IPS DF 4.7 (cell line): ENCODE measurements around the gene CYB561D1.

Experiments
- DNase-seq: peaks from one replicate; pipeline ENCODE4 v3.0.0-alpha.2; 2013; ENCODE audit warnings: low spot score; ENCODE audit errors: extremely low read depth

CYB561D1 gene

DNA sequence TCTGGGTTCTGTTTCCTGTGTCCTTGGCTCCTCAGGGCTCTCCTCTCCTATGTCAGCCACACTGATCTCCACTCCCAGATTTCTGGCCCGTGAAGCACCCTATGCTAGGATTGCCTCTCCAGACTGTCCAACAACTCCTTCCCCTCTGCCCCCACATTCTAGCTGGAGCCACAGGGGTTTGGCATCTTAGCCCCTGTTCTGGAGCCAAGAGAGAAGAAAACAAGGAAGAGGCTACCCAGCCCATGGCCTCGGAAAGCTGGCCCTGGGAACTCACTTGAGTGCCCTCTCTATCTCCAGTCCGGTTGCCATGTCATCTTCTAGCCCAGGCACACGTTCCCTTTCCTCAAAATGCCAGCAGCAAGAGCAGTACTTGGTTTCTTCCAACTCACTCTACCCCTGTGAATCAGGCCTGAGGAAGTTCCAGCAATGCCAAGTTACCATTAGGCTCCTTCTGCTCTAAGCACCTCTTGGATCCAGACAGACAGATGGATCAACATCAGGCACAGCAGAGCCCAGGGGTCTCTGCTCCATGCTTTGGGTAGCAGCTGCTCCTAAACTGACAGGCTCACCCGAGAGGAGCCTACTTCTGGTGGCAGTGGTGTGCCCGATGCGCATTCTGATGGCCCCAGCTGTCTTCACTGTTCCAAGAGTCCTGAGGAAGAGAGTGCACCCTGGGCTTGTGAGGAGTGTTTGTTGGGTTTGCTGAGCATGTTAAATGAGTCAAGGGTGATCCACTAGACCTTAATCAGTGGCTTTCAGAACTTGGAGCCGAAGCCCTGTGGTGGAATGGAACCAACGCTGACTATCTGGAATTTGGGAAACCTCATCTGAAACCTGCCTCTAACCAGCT is 34.2 kb downstream of the CYB561D1 start:
- DNase-seq = no peak

DNA sequence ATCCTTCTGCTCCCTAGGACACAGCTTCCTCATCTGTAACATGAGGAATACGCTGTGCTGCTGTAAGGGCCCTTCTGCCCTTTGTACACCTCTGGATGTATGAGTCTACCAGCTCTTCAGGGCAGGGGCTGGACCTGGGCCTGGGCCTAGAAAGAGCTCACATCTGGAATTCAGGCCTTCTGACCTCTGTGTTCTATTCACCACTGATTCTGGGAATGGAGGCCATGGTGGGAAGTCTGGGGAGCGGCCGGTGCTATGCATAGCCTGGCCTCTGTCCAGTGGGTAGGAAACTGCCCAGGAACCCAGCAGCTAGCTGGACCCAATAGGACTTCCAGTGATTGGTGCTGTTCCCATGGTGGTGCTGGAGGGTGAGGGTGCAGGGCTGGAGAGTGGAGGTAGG is 34.8 kb downstream of the CYB561D1 start:
- no peak for DNase-seq

DNA sequence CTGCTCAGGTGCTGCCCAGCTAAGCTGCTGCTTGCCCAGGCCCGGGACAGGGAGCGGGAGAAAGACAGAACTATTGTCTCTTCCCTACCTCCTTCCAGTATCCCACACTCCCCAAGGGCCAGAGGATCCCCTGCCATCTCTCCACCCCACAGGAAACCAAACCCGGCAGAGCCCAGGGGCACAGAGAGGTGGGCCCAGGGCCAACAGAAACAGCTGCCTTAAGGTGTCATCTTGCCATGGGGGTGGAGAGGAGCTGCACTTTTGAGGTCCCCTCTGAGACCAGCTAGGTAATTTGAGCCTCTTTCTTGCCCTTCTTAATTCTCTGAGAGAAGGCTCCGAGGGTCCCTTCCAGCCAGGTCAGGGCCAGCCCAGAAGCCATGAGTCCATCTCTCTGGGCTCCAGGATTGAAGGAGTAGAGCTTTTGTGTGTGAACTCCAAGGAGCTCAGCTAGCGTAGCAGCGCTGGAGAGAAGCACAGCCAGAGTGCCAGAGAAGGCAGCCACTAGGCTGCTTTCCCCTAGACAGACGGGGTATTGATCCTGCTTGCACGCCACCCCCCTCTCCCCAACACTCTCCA is 36.1 kb downstream of the CYB561D1 start:
- DNase-seq = no peak

DNA sequence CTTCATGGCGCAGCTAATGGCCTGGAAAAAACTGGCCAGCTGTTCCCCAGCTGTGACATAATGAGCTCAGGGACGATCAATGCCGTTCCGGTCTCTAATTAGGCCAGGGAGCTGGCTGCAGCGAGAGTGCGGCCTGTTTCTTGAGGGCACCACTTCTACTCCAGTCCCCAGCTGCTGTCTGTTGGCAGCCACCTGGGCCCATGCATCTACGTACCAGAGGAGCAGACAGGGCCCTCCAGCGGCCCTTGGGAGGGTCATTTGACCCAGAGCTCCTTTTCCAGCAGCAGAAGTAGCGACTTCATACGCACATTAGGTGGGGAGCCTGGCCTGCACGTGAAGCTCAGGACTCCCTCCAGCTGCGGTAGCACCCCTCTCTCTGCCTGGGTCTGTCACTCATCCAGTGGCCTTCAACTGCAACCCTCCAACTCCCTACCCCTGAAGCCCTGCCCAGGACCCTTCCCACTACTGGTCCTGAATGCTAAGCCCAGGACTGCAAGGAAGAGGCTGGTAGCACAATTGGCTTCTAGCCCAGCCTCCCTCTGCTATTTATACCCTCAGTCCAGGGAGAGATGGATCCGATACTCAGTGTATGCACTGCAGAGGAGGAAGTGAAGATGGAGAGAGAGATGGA is 36.7 kb downstream of the CYB561D1 start:
- DNase-seq = no peak

DNA sequence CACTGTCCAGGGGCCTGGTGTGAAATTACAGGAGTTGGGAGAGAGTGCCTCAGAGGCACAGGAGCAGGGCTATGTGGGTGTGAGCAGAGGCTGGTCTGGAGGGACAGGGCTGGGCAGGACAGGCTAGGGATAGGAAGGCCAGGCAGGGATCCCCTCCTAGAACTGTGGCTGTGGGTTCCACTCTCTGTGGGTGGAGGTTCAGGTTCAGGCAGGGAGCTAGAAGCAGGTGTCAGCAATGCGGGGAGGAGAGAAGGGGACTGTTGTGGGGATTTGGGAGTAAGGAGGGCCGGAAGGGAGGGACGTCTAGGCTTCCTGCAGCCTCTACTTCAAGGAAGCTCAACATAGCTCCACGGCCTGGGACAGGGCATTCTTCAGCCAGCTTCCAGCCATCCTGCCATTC is 37.5 kb downstream of the CYB561D1 start:
- DNase-seq = no peak

DNA sequence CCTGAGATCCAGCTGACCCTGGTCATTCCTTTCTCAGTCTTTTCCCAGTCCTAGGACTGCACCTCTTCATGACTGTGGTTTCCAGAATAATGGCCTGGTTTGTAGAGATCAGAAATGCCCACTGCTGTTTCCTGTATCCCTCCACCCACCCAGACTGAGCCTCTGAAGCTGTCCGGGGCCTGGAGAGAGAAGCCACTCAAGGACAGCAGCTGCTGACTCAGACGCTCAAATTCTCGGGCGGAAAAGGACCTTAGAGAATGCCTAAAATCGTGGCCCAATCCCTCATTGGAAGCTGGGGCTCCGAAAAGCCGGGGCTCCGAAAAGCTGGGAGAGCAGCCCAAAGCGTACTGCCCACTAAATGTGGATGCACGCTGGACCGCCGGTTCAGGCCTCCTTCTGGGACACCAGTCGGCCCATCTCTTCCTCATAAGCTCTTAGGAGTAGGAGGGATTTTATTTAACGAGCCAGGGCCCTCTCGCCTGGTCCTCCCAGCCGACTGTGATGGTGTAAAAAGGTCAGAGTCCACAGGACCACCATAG is 38.0 kb downstream of the CYB561D1 start:
- DNase-seq = no peak

DNA sequence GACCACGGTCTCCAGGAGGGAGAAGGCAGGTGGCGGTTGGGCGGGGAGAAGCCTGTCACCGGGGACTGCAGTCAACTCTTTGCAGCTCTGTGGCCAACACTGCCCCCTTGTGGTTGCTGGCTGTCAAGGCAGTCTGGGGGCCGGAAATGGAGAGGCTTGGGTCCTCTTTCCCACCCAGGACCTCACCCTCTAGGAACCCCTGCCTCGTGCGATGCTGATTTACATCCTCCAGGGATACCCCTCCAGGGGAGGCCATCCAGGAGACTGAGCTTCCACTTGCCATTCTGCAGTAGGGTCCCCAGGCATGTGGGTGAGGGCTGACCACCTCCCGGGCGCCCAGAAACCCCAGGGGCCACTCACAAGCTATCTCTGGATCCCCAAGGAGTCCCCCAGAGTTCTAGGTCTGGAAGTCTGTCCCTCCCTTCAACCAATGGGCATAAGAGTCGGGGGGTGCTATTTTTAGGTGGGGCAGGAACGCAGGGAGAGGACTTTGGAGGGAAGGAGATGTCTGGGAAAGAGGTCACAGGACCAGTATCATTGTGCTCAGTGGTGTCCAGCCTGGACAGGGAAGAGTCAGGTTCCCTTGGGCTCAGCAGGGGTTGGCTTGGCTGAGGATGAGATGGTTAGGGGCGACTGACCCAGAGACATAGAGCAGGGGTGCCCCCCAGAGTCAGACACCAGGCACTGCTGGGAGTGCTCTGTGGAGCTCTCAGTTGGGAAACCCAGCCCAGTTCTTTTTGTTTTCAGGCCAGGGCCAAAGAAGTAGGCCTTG is 38.7 kb downstream of the CYB561D1 start:
- DNase-seq = no peak

DNA sequence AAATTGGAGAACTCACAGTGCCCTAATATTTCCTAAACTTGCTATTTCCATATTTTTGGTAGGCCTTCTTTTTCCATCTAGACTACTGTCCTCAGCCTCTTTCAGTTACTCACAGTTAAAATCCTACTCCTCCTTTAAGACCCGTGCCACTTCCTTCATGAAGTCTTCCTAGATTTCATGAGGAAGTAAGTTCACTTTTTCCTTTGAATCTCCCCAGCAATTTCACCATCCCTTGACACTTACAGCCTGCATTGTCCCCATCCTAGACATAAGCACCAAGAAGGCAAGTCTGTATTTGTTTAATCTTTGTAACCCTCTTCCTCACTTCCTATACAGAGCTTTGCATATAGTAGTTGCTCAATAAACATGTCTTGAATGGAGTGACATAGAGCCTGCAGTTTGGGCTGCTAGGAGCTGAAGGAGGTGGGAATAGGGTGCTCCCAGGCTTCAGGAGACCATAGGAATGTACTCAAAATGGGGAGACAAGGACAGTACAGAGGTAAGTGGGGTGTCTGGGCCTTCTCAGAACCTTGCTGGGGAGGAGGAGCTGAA is 40.5 kb downstream of the CYB561D1 start:
- DNase-seq = no peak

DNA sequence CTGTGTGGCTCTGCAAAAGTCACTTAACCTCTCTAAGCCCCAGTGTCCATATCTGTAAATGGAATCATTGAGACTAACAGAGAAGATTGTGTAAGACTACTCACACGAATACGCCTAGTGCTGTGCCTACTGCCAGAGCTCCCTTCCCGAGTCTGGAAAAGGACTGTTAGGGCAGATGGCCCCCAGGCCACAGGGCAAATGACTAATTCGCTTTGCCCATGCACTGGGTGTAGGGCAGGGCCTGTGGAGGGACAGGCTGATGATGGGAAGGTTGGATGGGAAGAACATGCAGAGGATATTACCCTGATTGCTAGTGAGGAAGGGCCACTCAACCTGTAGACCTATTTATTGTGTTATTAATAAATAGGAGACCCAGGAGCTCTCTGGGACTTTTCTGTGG is 41.6 kb downstream of the CYB561D1 start:
- DNase-seq = no peak

DNA sequence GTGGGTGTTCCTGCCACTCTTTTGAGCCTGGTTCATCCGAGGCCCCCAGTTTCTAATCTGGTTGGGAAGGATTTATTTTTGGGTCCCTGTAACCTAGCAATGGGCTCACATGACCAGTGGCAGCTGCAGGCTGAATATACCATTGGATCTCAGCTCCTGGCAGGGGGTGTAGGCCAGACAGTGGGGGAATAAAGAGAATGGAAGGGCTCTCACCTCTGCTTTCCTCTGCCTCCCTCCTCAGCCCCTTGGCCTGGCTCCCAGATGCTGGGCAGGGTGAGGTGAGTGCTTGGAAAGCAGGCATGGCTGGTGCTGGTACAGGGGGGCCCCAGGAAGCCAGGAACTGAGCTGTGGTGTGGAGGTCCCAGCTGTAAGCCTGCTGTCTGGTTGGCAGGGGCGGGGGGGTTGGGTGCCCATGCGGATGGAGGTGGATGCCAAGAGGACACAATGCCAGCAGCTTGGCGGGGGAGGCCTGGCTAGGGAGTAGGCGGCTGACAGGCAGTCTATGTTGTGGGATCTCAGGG is 42.1 kb downstream of the CYB561D1 start:
- no peak for DNase-seq

DNA sequence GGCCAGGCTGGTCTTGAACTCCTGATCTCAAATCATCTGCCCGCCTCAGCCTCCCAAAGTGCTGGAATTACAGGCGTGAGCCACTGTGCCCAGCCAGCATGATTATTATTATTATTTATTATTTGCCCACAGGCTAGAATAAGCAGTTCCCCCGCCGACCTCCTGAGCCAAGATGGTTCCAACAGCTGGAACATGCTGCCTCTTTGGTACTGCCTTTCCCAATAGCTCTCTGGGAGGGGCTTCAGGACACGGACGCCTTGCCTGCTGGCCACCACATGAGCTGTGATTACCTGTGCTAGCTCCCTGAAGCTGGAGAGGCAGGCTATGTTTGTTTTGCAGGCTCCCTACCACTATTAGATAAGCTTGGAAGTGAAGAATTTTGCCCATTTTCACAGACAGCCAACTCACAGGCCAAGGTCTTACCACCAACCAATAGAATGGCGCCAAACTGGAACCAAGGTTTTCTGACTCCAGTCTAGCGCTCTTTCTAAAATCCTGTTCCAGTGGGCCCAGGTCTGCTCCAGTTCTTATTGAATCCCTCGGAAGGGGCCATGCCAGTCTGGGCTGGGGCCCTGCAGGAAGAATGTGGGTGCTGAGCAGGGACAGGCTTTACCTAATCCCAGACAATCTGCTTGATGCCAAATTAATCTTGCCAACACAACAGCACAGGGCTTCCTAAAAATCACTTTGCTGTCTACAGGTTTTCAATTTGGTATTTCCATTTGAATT is 43.7 kb downstream of the CYB561D1 start:
- DNase-seq = no peak

DNA sequence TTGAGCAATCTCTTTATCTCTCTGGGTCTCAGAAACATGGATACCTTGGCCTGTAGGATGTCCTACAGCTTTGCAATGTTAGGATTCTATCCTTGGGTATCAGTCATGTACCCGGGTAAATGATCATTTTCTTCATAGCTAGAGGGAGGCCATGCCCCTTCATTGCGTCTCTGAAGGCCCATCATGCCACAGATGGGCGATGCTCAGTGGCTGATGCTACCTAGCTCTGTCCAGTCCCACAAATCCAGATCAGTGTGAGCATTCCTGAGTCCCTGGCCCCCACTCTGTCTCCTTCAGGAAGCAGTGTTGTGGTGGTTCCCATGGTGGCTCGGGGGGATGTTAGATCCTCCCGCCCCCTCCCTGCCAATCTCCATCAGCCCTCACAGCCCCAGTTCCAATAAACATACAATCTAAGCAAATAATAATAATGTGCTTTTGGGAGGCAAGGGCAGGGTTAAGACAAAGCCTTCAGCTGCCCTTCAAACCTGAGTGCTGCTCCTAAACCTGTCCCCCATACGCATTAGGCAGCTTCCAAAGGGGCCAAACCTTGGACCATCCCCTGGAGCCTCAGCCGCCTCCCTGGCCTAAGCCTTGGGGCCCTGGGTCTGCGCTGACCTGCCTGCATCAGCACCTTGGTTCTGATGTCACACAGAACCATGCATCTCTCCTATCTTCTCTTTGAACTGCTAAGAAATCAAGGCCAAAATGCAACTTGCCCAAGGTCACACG is 45.1 kb downstream of the CYB561D1 start:
- DNase-seq = no peak

DNA sequence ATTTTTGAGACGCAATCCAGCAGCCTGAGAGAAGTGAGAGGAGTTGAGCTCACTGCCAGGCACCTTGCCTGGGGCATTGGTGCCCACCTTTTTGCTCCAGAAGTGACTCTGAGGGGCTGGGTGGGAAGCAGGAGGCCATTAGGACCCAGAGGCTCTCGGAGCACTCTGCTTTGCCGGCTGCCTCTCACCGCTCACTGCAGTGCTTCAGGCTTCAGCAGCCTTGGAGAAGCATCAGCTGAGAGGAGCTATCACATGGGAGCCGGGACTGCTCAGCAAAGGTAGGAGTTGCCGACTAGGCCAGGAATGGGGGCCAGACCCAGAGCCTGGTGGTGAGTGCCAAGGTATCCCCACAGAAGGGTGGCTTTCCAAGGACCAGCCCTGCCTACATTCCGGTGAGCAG is 45.8 kb downstream of the CYB561D1 start, which contains the start of gene GPR61:
Gene GPR61 (plus strand): TSS at position 197 of the 400 bp plus-strand sequence. CDS start 3,151 bp downstream, outside the sequence.
- DNase-seq = no peak

DNA sequence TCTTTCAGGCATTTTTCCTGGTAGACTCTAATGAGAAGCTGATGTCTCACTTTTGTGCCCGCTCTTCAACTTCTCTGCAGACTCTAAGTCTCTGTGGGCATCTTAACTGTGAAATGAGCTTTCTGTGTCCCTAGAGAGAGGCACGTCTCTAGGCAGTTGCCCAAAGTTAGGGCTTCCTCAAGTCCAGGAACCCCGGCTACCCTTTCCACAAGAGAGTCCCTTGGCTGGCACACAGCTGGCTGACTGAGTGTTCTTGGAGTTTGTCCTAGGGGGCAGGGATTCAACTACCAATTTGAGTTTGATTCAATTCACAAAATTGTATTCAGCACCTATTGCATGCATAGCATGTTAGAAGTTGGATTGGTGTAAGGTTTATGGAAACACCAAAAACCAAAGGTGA is 47.2 kb downstream of the CYB561D1 start:
- no peak for DNase-seq

DNA sequence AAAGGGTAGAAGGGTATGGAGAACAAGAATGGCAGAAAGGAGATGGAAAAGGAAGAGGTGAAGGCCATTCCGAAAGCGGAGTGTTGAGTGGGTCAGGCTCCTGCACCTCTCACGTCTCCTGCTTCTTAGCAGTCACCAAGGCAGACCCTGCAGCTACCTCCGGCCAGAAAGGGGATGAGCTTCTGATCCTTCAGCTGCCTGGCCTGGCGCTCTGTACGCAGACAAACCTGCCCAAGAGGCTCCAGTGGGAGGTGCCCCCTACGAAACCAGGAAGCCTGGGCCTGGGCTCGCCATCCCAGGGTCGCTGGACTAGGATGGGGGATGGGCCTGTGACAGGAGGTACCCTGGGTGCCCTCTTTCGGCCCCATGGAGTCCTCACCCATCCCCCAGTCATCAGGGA is 48.8 kb downstream of the CYB561D1 start:
- no peak for DNase-seq

DNA sequence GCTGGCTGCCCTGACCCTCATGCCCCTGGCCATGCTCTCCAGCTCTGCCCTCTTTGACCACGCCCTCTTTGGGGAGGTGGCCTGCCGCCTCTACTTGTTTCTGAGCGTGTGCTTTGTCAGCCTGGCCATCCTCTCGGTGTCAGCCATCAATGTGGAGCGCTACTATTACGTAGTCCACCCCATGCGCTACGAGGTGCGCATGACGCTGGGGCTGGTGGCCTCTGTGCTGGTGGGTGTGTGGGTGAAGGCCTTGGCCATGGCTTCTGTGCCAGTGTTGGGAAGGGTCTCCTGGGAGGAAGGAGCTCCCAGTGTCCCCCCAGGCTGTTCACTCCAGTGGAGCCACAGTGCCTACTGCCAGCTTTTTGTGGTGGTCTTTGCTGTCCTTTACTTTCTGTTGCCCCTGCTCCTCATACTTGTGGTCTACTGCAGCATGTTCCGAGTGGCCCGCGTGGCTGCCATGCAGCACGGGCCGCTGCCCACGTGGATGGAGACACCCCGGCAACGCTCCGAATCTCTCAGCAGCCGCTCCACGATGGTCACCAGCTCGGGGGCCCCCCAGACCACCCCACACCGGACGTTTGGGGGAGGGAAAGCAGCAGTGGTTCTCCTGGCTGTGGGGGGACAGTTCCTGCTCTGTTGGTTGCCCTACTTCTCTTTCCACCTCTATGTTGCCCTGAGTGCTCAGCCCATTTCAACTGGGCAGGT is 49.5 kb downstream of the CYB561D1 start:
- DNase-seq = no peak

DNA sequence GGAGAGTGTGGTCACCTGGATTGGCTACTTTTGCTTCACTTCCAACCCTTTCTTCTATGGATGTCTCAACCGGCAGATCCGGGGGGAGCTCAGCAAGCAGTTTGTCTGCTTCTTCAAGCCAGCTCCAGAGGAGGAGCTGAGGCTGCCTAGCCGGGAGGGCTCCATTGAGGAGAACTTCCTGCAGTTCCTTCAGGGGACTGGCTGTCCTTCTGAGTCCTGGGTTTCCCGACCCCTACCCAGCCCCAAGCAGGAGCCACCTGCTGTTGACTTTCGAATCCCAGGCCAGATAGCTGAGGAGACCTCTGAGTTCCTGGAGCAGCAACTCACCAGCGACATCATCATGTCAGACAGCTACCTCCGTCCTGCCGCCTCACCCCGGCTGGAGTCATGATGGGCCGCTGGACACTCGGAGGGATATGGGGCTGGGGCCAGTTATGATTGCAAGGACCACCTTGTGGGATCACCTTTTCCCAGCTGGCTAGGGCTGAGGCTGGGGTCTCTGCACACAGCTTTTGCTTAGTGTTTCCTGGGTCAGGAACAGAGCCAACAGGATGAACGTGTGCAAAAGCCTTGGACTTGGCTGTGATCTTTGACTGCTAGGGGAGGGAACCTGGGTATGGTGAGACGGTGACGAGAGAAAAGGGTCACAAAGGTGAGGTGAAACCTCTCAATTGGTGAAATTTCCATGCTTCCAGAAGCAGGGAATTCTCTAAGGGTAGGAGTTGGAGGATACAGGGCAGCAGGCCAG is 50.3 kb downstream of the CYB561D1 start:
- DNase-seq = no peak
